ENCODE results near the gene FAM187B.
A peak's percentile ranks its signal among the peaks of the same experiment; 100 is the strongest.
"Not testable (repeated sequence)": the region's sequence is repeated elsewhere in the genome, so short reads cannot be mapped to it uniquely, and the experiment has no call there.

FAM187B gene

GRCh38 chr19:35251456-35251855 lies 22.9 kb upstream of the FAM187B start:
- H3K4me3 Mint-ChIP-seq, result no peak overlapping the region
- no peaks in the 10 kb centered on the region for H3K9me3 Mint-ChIP-seq
- DNase-seq, result peak; percentile 24
- H3K36me3 Mint-ChIP-seq (ENCODE audit: low read depth), result peaks cover 43% of the 10 kb centered on the region
- H3K4me1 Mint-ChIP-seq (ENCODE audit: low read depth), result peaks cover 46% of the 10 kb centered on the region
- no peak overlapping the region for H3K27ac Mint-ChIP-seq
- peaks cover 19% of the 10 kb centered on the region for H3K27me3 Mint-ChIP-seq

GRCh38 chr19:35249848-35250711 lies 21.5 kb upstream of the FAM187B start:
- Mint-ChIP-seq H3K4me3 (peak overlapping the region; percentile 89), H3K36me3 (ENCODE audit: low read depth) (peaks cover 37% of the 10 kb centered on the region), H3K27ac (peak overlapping the region; percentile 63), H3K27me3 (peaks cover 19% of the 10 kb centered on the region), H3K4me1 (ENCODE audit: low read depth) (peaks cover 38% of the 10 kb centered on the region), H3K9me3 (no peaks in the 10 kb centered on the region)
- DNase-seq, result peak; percentile 29

GRCh38 chr19:35249146-35249847 lies 20.8 kb upstream of the FAM187B start:
- peaks cover 5% of the 10 kb centered on the region for H3K9me3 Mint-ChIP-seq
- no peak for DNase-seq
- H3K4me3 Mint-ChIP-seq, result peak overlapping the region; percentile 89
- peak overlapping the region; percentile 86 for H3K27ac Mint-ChIP-seq
- H3K27me3 Mint-ChIP-seq, result peaks cover 19% of the 10 kb centered on the region
- peaks cover 29% of the 10 kb centered on the region for H3K36me3 Mint-ChIP-seq (ENCODE audit: low read depth)
- H3K4me1 Mint-ChIP-seq (ENCODE audit: low read depth), result peaks cover 38% of the 10 kb centered on the region

GRCh38 chr19:35248310-35249145 lies 20.0 kb upstream of the FAM187B start, which contains the start of gene LSR:
Gene LSR, plus strand, starts transcription at chr19:35249002. Its CDS starts 21 bp downstream, at chr19:35249023.
- Mint-ChIP-seq H3K27ac (peak within 1 kb of the TSS; percentile 86), H3K4me1 (ENCODE audit: low read depth) (peaks cover 38% of the 10 kb centered on the region)
- peak; percentile 82 for DNase-seq

GRCh38 chr19:35247526-35248309 lies 19.2 kb upstream of the FAM187B start:
- peak overlapping the region; percentile 86 for H3K27ac Mint-ChIP-seq
- peaks cover 24% of the 10 kb centered on the region for H3K36me3 Mint-ChIP-seq (ENCODE audit: low read depth)
- peak overlapping the region; percentile 89 for H3K4me3 Mint-ChIP-seq
- peak; percentile 69 for DNase-seq
- H3K9me3 Mint-ChIP-seq, result peaks cover 5% of the 10 kb centered on the region
- peaks cover 19% of the 10 kb centered on the region for H3K27me3 Mint-ChIP-seq
- peaks cover 36% of the 10 kb centered on the region for H3K4me1 Mint-ChIP-seq (ENCODE audit: low read depth)

More at GRCh38 chr19:35248310-35249145, 20.0 kb upstream of the FAM187B start, which contains the start of gene LSR:
- Mint-ChIP-seq H3K27me3 (peaks cover 19% of the 10 kb centered on the region), H3K9me3 (peaks cover 5% of the 10 kb centered on the region), H3K4me3 (peak within 1 kb of the TSS; percentile 89), H3K36me3 (ENCODE audit: low read depth) (peaks cover 28% of the 10 kb centered on the region)

GRCh38 chr19:35246466-35247092 lies 18.0 kb upstream of the FAM187B start:
- Mint-ChIP-seq H3K36me3 (ENCODE audit: low read depth) (peaks cover 21% of the 10 kb centered on the region), H3K27me3 (peaks cover 19% of the 10 kb centered on the region), H3K4me1 (ENCODE audit: low read depth) (peaks cover 36% of the 10 kb centered on the region), H3K4me3 (peak overlapping the region; percentile 89), H3K9me3 (peaks cover 10% of the 10 kb centered on the region), H3K27ac (no peak overlapping the region)
- DNase-seq, result no peak

GRCh38 chr19:35241417-35241816 lies 12.9 kb upstream of the FAM187B start:
- no peak for DNase-seq
- H3K36me3 Mint-ChIP-seq (ENCODE audit: low read depth), result no peaks in the 10 kb centered on the region
- H3K27me3 Mint-ChIP-seq, result no peaks in the 10 kb centered on the region
- no peak overlapping the region for H3K27ac Mint-ChIP-seq
- H3K4me3 Mint-ChIP-seq, result no peak overlapping the region
- H3K9me3 Mint-ChIP-seq, result peaks cover 16% of the 10 kb centered on the region
- peaks cover 31% of the 10 kb centered on the region for H3K4me1 Mint-ChIP-seq (ENCODE audit: low read depth)

- H3K4me1 Mint-ChIP-seq (ENCODE audit: low read depth), result peaks cover 37% of the 10 kb centered on the region
- H3K4me3 Mint-ChIP-seq, result no peak overlapping the region
- H3K27ac Mint-ChIP-seq, result peak overlapping the region; percentile 62
- peak; percentile 22 for DNase-seq
- peaks cover 16% of the 10 kb centered on the region for H3K9me3 Mint-ChIP-seq
- H3K36me3 Mint-ChIP-seq (ENCODE audit: low read depth), result no peaks in the 10 kb centered on the region
- no peaks in the 10 kb centered on the region for H3K27me3 Mint-ChIP-seq
These were observed 11.8 kb upstream of the FAM187B start for GRCh38 chr19:35240327-35240726.

GRCh38 chr19:35239597-35239996 lies 11.1 kb upstream of the FAM187B start:
- not testable (repeated sequence) for H3K27me3 Mint-ChIP-seq; H3K27ac Mint-ChIP-seq; H3K4me3 Mint-ChIP-seq; H3K36me3 Mint-ChIP-seq (ENCODE audit: low read depth); DNase-seq
- peaks cover 40% of the 10 kb centered on the region for H3K4me1 Mint-ChIP-seq (ENCODE audit: low read depth)
- H3K9me3 Mint-ChIP-seq, result peaks cover 14% of the 10 kb centered on the region

GRCh38 chr19:35236638-35237400 lies 8.3 kb upstream of the FAM187B start:
- Mint-ChIP-seq H3K27ac (no peak overlapping the region), H3K36me3 (ENCODE audit: low read depth) (no peaks in the 10 kb centered on the region), H3K27me3 (no peaks in the 10 kb centered on the region), H3K4me1 (ENCODE audit: low read depth) (peaks cover 40% of the 10 kb centered on the region), H3K9me3 (peaks cover 11% of the 10 kb centered on the region), H3K4me3 (no peak overlapping the region)
- DNase-seq, result peak; percentile 30

GRCh38 chr19:35232912-35233311 lies 4.4 kb upstream of the FAM187B start:
- H3K4me1 Mint-ChIP-seq (ENCODE audit: low read depth), result peaks cover 17% of the 10 kb centered on the region
- H3K9me3 Mint-ChIP-seq, result peaks cover 2% of the 10 kb centered on the region
- DNase-seq, result no peak
- no peaks in the 10 kb centered on the region for H3K27me3 Mint-ChIP-seq
- no peak overlapping the region for H3K27ac Mint-ChIP-seq
- no peaks in the 10 kb centered on the region for H3K36me3 Mint-ChIP-seq (ENCODE audit: low read depth)
- no peak overlapping the region for H3K4me3 Mint-ChIP-seq

GRCh38 chr19:35231956-35232645 lies 3.6 kb upstream of the FAM187B start:
- peaks cover 16% of the 10 kb centered on the region for H3K4me1 Mint-ChIP-seq (ENCODE audit: low read depth)
- no peak overlapping the region for H3K4me3 Mint-ChIP-seq
- H3K36me3 Mint-ChIP-seq (ENCODE audit: low read depth), result no peaks in the 10 kb centered on the region
- H3K9me3 Mint-ChIP-seq, result peaks cover 2% of the 10 kb centered on the region
- H3K27me3 Mint-ChIP-seq, result no peaks in the 10 kb centered on the region
- no peak overlapping the region for H3K27ac Mint-ChIP-seq
- no peak for DNase-seq

Measured in activated T-cell treated with anti-CD3 and anti-CD28 coated beads, Interleukin-2, amount 50 U/mL, for 24 hours (primary cell).